Inflammatory macrophage treated with lipopolysaccharide for 4 hours (primary cell): ENCODE measurements around the gene ASRGL1.

ENCODE experiments used
- DNase-seq: peaks from one replicate; pipeline ENCODE4 v3.0.0-alpha.2; 2020

Gene ASRGL1

DNA sequence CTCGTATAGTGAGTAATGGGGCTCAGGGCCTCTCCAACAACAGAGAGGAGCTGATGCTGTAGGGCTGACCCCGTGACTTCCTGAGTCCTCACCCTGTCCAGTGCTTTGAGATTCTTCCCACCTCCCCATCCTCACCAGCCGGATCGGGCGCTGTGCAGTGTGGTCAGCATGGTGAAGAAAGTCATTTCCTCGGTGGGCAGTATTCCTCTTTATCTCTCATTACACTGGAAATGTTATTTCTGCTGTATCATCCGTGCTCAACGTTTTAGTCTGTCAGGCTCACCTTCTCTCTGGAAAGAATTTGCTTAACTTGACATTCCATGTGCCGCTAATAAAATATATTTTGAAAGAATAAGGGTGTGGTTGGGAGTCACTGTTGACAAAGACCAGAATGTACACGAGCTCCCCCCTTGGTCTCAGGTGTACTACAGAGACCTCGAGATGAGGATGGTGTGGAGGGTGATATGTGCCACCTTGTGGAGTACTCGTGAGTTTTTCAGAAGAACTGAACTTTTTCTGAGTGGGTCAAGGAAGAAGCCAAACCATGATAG, 55.9 kb downstream of the ASRGL1 start:
- no peak for DNase-seq

GRCh38 chr11:62393735-62394134, 56.5 kb downstream of the ASRGL1 start:
- DNase-seq, result no peak

DNA sequence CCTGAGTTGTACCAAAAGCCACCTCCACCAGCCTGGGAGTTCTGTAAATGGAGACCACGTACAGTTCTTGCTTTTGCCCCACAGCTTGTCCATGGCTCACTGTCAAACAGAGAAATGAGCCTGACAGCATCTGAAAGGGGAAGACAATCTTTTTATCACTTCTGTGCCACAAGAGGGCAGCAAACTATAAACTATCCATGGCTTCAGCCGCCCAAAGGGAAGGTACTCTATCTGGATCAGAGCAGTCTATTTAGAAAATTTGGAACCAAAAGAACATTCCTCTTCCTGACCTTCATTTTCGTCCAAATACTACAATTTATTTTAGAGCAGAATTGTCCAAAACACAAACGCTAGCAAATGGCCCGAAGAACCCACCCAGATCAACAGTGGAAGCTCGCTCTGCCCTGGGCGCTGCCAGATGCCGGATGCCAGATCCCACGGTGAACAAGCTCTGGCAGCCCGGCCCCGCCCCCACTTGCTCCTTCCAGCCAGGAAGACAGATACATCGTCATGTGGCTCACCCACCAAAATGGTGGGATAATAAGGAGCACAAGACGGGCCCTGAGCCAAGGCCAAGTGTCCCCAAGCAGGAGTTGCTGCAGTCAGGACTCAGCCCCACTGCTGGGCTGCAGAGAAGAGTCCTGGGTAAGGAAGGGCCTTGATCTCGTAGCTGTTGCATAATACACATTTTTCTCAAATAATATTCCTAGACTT, 57.7 kb downstream of the ASRGL1 start:
- DNase-seq, result peak; percentile 80

- no peak for DNase-seq
Observed at GRCh38 chr11:62395885-62396551, 58.8 kb downstream of the ASRGL1 start.

DNA sequence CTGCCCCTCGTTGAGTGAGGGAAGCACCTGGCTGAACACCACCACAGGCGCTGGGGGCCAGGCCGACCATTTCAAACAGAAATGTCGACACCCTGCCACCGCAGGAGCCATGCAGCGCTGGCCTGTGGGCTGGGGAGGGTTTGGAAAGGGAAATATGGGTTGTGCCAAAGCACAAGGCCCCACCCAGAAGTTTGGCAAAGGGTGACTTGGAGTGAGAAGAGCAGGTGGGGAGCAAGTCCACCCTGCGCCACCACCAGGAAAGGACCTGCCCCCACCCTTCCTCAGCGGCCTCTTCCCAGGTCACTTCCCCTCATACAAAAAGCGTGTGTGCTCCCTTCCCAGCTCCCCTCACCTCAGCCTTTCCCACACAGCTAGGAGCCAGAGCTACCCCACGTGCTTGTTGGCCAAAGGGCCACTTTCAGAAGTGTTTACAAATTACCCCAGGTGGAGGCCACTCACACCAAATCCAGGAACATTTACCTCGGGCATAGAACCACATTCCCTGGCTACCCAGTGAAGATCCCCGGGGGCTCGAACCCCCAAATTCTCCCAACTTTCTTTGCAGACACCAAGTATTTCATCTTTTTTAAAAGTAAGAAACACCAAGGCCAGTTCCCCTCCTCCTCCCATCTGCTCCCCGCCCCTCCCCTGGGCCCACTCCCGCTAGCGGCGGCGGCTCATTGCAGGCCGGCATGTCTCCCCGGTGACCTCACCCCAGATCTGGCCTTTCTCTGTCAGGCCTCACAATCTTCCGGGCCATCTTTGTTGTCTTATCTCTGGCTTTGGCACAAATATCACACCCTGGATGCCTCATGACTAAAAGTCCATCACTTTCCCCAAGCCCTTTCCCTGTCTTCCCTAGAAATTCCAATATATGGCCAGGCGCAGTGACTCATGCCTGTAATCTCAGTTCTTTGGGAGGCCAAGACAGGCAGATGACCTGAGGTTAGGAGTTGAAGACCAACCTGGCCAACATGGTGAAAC, 61.1 kb downstream of the ASRGL1 start:
- DNase-seq, result peak; percentile 15

- no peak for DNase-seq
Observed at GRCh38 chr11:62399172-62399877, 62.1 kb downstream of the ASRGL1 start.

DNA sequence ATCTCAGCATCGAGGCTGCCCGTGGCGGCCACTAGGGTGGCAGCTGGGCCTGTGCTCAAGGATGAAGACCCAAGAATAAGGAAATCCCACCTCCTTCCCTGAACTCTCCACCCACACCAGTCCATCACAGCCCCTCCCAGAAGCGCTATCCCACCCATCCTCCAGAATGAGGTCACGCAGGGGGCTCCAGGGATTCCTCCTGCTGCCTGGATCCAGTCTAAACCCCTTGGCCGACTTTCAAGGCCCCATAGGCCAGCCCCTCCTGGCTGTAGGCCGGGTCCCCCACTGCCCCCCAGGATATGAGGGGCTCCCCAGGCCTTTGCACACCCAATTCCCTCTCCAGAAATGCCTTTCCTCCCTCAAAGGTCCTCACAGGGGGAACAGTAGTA, 62.6 kb downstream of the ASRGL1 start:
- no peak for DNase-seq

DNA sequence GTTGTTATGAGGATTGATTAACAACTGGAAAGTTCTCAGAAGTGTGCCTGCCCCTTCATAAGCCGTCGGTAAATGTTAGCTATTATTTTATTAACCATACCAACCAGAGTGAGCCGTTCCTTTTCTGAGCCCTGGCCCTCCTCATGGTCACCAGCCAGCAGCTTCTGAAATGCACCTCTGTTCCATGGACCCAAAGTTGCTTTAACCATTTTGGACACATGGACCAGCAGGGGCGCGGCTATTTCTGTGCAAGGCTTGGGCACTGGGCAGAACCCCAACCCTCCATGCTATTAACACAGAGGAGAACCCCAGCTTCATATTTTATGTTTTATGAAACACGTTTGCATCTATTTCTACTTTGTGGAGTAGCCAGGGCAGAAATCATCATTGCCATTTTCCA, 63.0 kb downstream of the ASRGL1 start:
- DNase-seq, result no peak

GRCh38 chr11:62400760-62401159, 63.5 kb downstream of the ASRGL1 start:
- DNase-seq, result no peak

GRCh38 chr11:62401356-62401755, 64.1 kb downstream of the ASRGL1 start:
- no peak for DNase-seq

DNA sequence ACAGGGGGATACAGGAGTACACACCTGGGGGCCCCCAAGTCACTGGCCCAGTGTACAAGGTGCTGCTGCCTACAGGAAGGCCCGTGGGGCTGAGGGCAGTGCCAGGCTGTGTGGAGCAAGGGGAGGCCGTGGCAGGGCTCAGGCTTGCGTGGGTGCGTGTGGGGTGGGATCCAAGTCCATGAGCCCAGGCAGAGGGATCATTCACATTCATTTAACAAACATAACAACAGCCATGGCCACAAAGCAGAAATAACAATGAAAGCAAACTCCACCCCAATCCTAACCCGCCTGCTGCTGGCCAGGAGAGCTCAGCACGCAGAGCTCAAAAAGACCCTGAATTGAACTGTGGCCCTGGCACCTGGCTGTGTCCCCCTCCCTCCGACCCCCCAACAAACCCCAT, 64.6 kb downstream of the ASRGL1 start:
- DNase-seq, result no peak

GRCh38 chr11:62402226-62402959, 65.1 kb downstream of the ASRGL1 start:
- peak; percentile 52 for DNase-seq

- DNase-seq, result no peak
Observed at GRCh38 chr11:62402960-62403730, 65.9 kb downstream of the ASRGL1 start.

- DNase-seq, result no peak
Observed at GRCh38 chr11:62404435-62404834, 67.2 kb downstream of the ASRGL1 start.

DNA sequence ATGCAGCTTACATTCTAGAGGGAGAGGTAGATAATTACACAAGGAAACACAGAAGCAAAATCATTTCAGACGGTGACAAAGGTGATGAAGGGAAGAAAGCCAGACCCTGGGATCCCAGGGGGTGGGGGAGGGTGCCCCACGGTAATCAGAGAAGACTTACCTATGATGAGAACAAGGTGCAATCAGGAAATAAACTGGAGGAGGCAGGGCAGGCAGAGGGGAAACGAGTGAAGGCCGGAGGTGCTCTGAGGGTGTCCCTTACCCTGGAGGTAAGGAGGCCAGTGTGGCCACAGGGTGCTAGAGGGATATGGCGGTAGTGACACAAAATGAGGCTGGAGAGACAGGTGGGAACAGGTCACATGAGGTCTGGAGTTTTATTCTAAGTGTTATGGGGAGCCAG, 67.7 kb downstream of the ASRGL1 start:
- DNase-seq, result no peak

DNA sequence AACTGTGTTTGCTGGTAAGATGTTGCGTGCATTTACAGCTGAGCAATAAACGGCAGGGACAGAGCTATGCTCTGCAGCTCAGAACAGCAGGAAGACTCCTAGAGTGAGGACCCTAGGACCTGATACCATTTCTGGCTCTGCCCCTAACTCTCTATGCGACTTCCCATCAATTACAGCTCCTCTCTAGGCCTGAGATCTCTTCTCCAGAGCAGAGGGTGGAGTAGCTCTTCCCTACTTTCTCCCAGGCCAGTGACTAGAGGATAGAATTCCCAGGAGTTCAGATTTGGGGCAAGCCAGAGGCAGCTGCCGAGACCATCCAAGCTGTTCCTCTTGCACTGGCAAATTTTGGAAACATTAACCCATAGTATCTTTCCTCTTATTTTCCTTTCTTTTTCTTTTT, 68.8 kb downstream of the ASRGL1 start:
- DNase-seq, result no peak

GRCh38 chr11:62409831-62410230, 72.6 kb downstream of the ASRGL1 start:
- no peak for DNase-seq

DNA sequence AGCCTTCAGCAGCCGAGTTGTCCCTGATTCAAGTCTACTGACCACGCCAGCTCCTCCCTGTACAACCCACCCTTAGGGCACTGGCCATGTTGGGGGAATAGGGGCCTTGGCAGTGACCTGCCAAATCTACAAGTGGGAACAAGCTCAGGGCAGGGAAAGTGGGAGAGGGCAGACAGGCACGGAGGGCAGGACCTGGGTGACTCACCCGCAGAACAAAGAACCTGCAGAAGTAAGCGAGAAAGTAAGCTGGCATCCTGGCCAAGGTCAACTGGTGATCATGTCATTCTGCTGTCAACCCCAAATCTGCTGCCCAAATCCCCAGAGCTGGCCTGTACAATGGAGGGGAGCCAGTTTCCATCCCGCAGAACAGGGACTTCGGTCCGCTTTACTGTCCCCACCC, 73.7 kb downstream of the ASRGL1 start:
- DNase-seq, result no peak

- no peak for DNase-seq
Observed at GRCh38 chr11:62411524-62411923, 74.3 kb downstream of the ASRGL1 start.

GRCh38 chr11:62413060-62413696, 75.9 kb downstream of the ASRGL1 start:
- DNase-seq, result no peak

GRCh38 chr11:62416596-62416995, 79.3 kb downstream of the ASRGL1 start:
- no peak for DNase-seq
